SK-N-DZ (cell line): ENCODE data around the gene COA5.

ENCODE experiments used
- DNase-seq: peaks from one replicate; pipeline ENCODE4 v3.0.0-alpha.2; 2015; ENCODE audit warnings: low spot score

Gene COA5

GRCh38 chr2:98572211-98572610 is 36.1 kb downstream of the COA5 start:
- no peak for DNase-seq

GRCh38 chr2:98571796-98572195 is 36.5 kb downstream of the COA5 start:
- no peak for DNase-seq

- DNase-seq: no peak
Measured at GRCh38 chr2:98571121-98571701, 37.1 kb downstream of the COA5 start.

GRCh38 chr2:98570356-98570755 is 38.0 kb downstream of the COA5 start:
- DNase-seq: no peak

GRCh38 chr2:98569915-98570314 is 38.4 kb downstream of the COA5 start:
- no peak for DNase-seq

- peak; percentile 16 for DNase-seq
Measured at GRCh38 chr2:98569197-98569793, 39.0 kb downstream of the COA5 start.

GRCh38 chr2:98568161-98568956 is 40.0 kb downstream of the COA5 start:
- DNase-seq: no peak

GRCh38 chr2:98565941-98566340 is 42.4 kb downstream of the COA5 start:
- no peak for DNase-seq

GRCh38 chr2:98565286-98565860 is 42.9 kb downstream of the COA5 start:
- DNase-seq: no peak

- no peak for DNase-seq
Measured at GRCh38 chr2:98564541-98565132, 43.7 kb downstream of the COA5 start.

GRCh38 chr2:98563394-98563793 is 44.9 kb downstream of the COA5 start:
- no peak for DNase-seq

- DNase-seq: no peak
Measured at GRCh38 chr2:98561902-98562695, 46.2 kb downstream of the COA5 start.

- no peak for DNase-seq
Measured at GRCh38 chr2:98561018-98561417, 47.3 kb downstream of the COA5 start.

GRCh38 chr2:98560256-98560771 is 48.0 kb downstream of the COA5 start:
- DNase-seq: no peak

GRCh38 chr2:98559581-98559980 is 48.7 kb downstream of the COA5 start:
- DNase-seq: no peak

- DNase-seq: no peak
Measured at GRCh38 chr2:98558852-98559530, 49.3 kb downstream of the COA5 start.

- DNase-seq: no peak
Measured at GRCh38 chr2:98556344-98557033, 51.8 kb downstream of the COA5 start.

- no peak for DNase-seq
Measured at GRCh38 chr2:98555696-98556095, 52.6 kb downstream of the COA5 start.

GRCh38 chr2:98554116-98554861 is 54.0 kb downstream of the COA5 start:
- DNase-seq: no peak
